ENCODE results near the gene FRY.

The FRY gene

GRCh38 chr13:32195713-32196112 is 164.1 kb downstream of the FRY start:
- DNase-seq (ENCODE audit: low read depth, low spot score), result no peak
- Histone ChIP-seq H3K4me3 (no peak overlapping the region), H3K36me3 (ENCODE audit: insufficient read depth, low read length) (no peaks in the 10 kb centered on the region), H3K9me3 (ENCODE audit: low read depth, low read length) (no peaks in the 10 kb centered on the region), H3K9ac (ENCODE audit: insufficient read length) (no peak overlapping the region), H3K27ac (no peak overlapping the region)
- TF ChIP-seq EZH2 (IDR thresholded peaks at IDR 0.05), result no peak
- TF ChIP-seq FOXP2 (optimal IDR thresholded peaks at IDR 0.05; ENCODE audit: control extremely low read depth, extremely low read length, insufficient read depth), result no peak
- TF ChIP-seq POLR2AphosphoS5 (IDR thresholded peaks at IDR 0.05; ENCODE audit: borderline replicate concordance, low read depth, low read length), result no peak

GRCh38 chr13:32199168-32199567 is 167.6 kb downstream of the FRY start:
- DNase-seq (ENCODE audit: low read depth, low spot score), result no peak
- H3K27ac ChIP-seq, result no peak overlapping the region
- H3K36me3 ChIP-seq (ENCODE audit: insufficient read depth, low read length), result no peaks in the 10 kb centered on the region
- TF ChIP-seq EZH2 (IDR thresholded peaks at IDR 0.05) (no peak), FOXP2 (optimal IDR thresholded peaks at IDR 0.05; ENCODE audit: control extremely low read depth, extremely low read length, insufficient read depth) (no peak), POLR2AphosphoS5 (IDR thresholded peaks at IDR 0.05; ENCODE audit: borderline replicate concordance, low read depth, low read length) (no peak)
- H3K4me3 ChIP-seq, result no peak overlapping the region
- no peak overlapping the region for H3K9ac ChIP-seq (ENCODE audit: insufficient read length)
- no peaks in the 10 kb centered on the region for H3K9me3 ChIP-seq (ENCODE audit: low read depth, low read length)

- no peak overlapping the region for H3K9ac ChIP-seq (ENCODE audit: insufficient read length)
- H3K9me3 ChIP-seq (ENCODE audit: low read depth, low read length), result no peaks in the 10 kb centered on the region
- TF ChIP-seq POLR2AphosphoS5 (IDR thresholded peaks at IDR 0.05; ENCODE audit: borderline replicate concordance, low read depth, low read length) (no peak), FOXP2 (optimal IDR thresholded peaks at IDR 0.05; ENCODE audit: control extremely low read depth, extremely low read length, insufficient read depth) (no peak), EZH2 (IDR thresholded peaks at IDR 0.05) (no peak)
- no peak overlapping the region for H3K27ac ChIP-seq
- no peaks in the 10 kb centered on the region for H3K36me3 ChIP-seq (ENCODE audit: insufficient read depth, low read length)
- no peak overlapping the region for H3K4me3 ChIP-seq
- no peak for DNase-seq (ENCODE audit: low read depth, low spot score)
These were observed 169.2 kb downstream of the FRY start for GRCh38 chr13:32200741-32201140.

GRCh38 chr13:32201809-32202208 is 170.2 kb downstream of the FRY start:
- no peak overlapping the region for H3K27ac ChIP-seq
- DNase-seq (ENCODE audit: low read depth, low spot score), result no peak
- no peaks in the 10 kb centered on the region for H3K9me3 ChIP-seq (ENCODE audit: low read depth, low read length)
- H3K4me3 ChIP-seq, result no peak overlapping the region
- TF ChIP-seq FOXP2 (optimal IDR thresholded peaks at IDR 0.05; ENCODE audit: control extremely low read depth, extremely low read length, insufficient read depth), result no peak
- TF ChIP-seq POLR2AphosphoS5 (IDR thresholded peaks at IDR 0.05; ENCODE audit: borderline replicate concordance, low read depth, low read length), result no peak
- TF ChIP-seq EZH2 (IDR thresholded peaks at IDR 0.05), result no peak
- H3K9ac ChIP-seq (ENCODE audit: insufficient read length), result no peak overlapping the region
- no peaks in the 10 kb centered on the region for H3K36me3 ChIP-seq (ENCODE audit: insufficient read depth, low read length)

- Histone ChIP-seq H3K4me3 (no peak overlapping the region), H3K36me3 (ENCODE audit: insufficient read depth, low read length) (no peaks in the 10 kb centered on the region), H3K9me3 (ENCODE audit: low read depth, low read length) (no peaks in the 10 kb centered on the region), H3K27ac (no peak overlapping the region), H3K9ac (ENCODE audit: insufficient read length) (no peak overlapping the region)
- TF ChIP-seq FOXP2 (optimal IDR thresholded peaks at IDR 0.05; ENCODE audit: control extremely low read depth, extremely low read length, insufficient read depth), result no peak
- no peak for TF ChIP-seq POLR2AphosphoS5 (IDR thresholded peaks at IDR 0.05; ENCODE audit: borderline replicate concordance, low read depth, low read length)
- TF ChIP-seq EZH2 (IDR thresholded peaks at IDR 0.05), result no peak
- DNase-seq (ENCODE audit: low read depth, low spot score), result no peak
These were observed 170.7 kb downstream of the FRY start for GRCh38 chr13:32202268-32202667.

GRCh38 chr13:32203221-32203620 is 171.6 kb downstream of the FRY start:
- Histone ChIP-seq H3K4me3 (no peak overlapping the region), H3K9ac (ENCODE audit: insufficient read length) (no peak overlapping the region), H3K27ac (no peak overlapping the region), H3K36me3 (ENCODE audit: insufficient read depth, low read length) (no peaks in the 10 kb centered on the region), H3K9me3 (ENCODE audit: low read depth, low read length) (no peaks in the 10 kb centered on the region)
- no peak for DNase-seq (ENCODE audit: low read depth, low spot score)
- no peak for TF ChIP-seq POLR2AphosphoS5 (IDR thresholded peaks at IDR 0.05; ENCODE audit: borderline replicate concordance, low read depth, low read length)
- TF ChIP-seq EZH2 (IDR thresholded peaks at IDR 0.05), result no peak
- no peak for TF ChIP-seq FOXP2 (optimal IDR thresholded peaks at IDR 0.05; ENCODE audit: control extremely low read depth, extremely low read length, insufficient read depth)

- DNase-seq (ENCODE audit: low read depth, low spot score), result no peak
- no peak overlapping the region for H3K4me3 ChIP-seq
- H3K36me3 ChIP-seq (ENCODE audit: insufficient read depth, low read length), result no peaks in the 10 kb centered on the region
- TF ChIP-seq FOXP2 (optimal IDR thresholded peaks at IDR 0.05; ENCODE audit: control extremely low read depth, extremely low read length, insufficient read depth) (no peak), POLR2AphosphoS5 (IDR thresholded peaks at IDR 0.05; ENCODE audit: borderline replicate concordance, low read depth, low read length) (no peak), EZH2 (IDR thresholded peaks at IDR 0.05) (no peak)
- H3K27ac ChIP-seq, result no peak overlapping the region
- no peak overlapping the region for H3K9ac ChIP-seq (ENCODE audit: insufficient read length)
- H3K9me3 ChIP-seq (ENCODE audit: low read depth, low read length), result no peaks in the 10 kb centered on the region
These were observed 172.2 kb downstream of the FRY start for GRCh38 chr13:32203736-32204135.

GRCh38 chr13:32205431-32206096 is 174.0 kb downstream of the FRY start:
- no peak for DNase-seq (ENCODE audit: low read depth, low spot score)
- no peak overlapping the region; the same call in 1 of the 2 replicates for H3K4me3 ChIP-seq
- H3K9ac ChIP-seq (ENCODE audit: insufficient read length), result no peak overlapping the region
- TF ChIP-seq FOXP2 (optimal IDR thresholded peaks at IDR 0.05; ENCODE audit: control extremely low read depth, extremely low read length, insufficient read depth) (no peak), EZH2 (IDR thresholded peaks at IDR 0.05) (no peak), POLR2AphosphoS5 (IDR thresholded peaks at IDR 0.05; ENCODE audit: borderline replicate concordance, low read depth, low read length) (no peak)
- H3K27ac ChIP-seq, result no peak overlapping the region
- H3K9me3 ChIP-seq (ENCODE audit: low read depth, low read length), result no peaks in the 10 kb centered on the region
- no peaks in the 10 kb centered on the region for H3K36me3 ChIP-seq (ENCODE audit: insufficient read depth, low read length)
